Right ventricle myocardium inferior (tissue), 1 donor: ENCODE data around the gene ROR1. TPM values are rescaled to one million over a fixed set of nuclear protein-coding genes. Genes with fewer than 3 reads are reported as not detected.
"Not testable (repeated sequence)": the region's sequence is repeated elsewhere in the genome, so short reads cannot be mapped to it uniquely, and the experiment has no call there.

Experiments used
- ATAC-seq: fragments of 200-7000 bp; cut with Tn5 transposase; one replicate; pipeline ENCODE4 v1.9.1; 2020; ENCODE audit warnings: mild to moderate bottlenecking, moderate library complexity
- DNase-seq: peaks from one replicate; pipeline ENCODE4 v3.0.0; 2021; ENCODE audit errors: missing footprints
- intact Hi-C: fragments of 100-400 bp; cut with DNase I; formaldehyde crosslinking; loops from one replicate; pipeline ENCODE4 v1.11.0; 2022
- total RNA-seq: library from RNA; stranded (reverse); fragmentation: NEBNext Ultra II Directional; extraction: Animal tissue kit (Norgen Biotek cat#: 25700); gene quantifications from one replicate; pipeline ENCODE4 v1.2.1, GENCODE V29; 2021
- donor health status: DM: no; HTN: yes; CAD: no; lungs with severe emphysema.

Gene ROR1
- total RNA-seq, 1 donor from 2014 or later = 8.4 TPM

- intact Hi-C loops = no loop called here
- no peak for DNase-seq
- no peak for ATAC-seq
These were observed 291.8 kb downstream of the ROR1 start for GRCh38 chr1:64065571-64065970.

GRCh38 chr1:64072089-64072793, 298.4 kb downstream of the ROR1 start:
- intact Hi-C loops = no loop called here
- ATAC-seq = peak; percentile 29
- DNase-seq = no peak

- intact Hi-C loops = no loop called here
- DNase-seq = no peak
- peak; percentile 77 for ATAC-seq
These were observed 299.9 kb downstream of the ROR1 start for GRCh38 chr1:64073705-64074104.

GRCh38 chr1:64074767-64075166, 300.9 kb downstream of the ROR1 start:
- DNase-seq (no peak), ATAC-seq (no peak)
- intact Hi-C loops = no loop called here

GRCh38 chr1:64077281-64077940, 303.6 kb downstream of the ROR1 start:
- DNase-seq = no peak
- no peak for ATAC-seq
- intact Hi-C loops = no loop called here

GRCh38 chr1:64080941-64081562, 307.2 kb downstream of the ROR1 start:
- intact Hi-C loops = no loop called here
- DNase-seq = no peak
- no peak for ATAC-seq

- no peak for ATAC-seq
- DNase-seq = no peak
- intact Hi-C loops = no loop called here
These were observed 308.6 kb downstream of the ROR1 start for GRCh38 chr1:64082459-64082858.

- intact Hi-C loops = no loop called here
- no peak for DNase-seq
- no peak for ATAC-seq
These were observed 310.6 kb downstream of the ROR1 start for GRCh38 chr1:64084451-64084850.

- ATAC-seq = no peak
These were observed 314.0 kb downstream of the ROR1 start for GRCh38 chr1:64087768-64088167.

GRCh38 chr1:64090436-64090835, 316.6 kb downstream of the ROR1 start:
- ATAC-seq = no peak
- intact Hi-C loops = no loop called here
- DNase-seq = no peak

More at GRCh38 chr1:64087768-64088167, 314.0 kb downstream of the ROR1 start:
- no peak for DNase-seq
- intact Hi-C loops = no loop called here

GRCh38 chr1:64092851-64093371, 319.1 kb downstream of the ROR1 start:
- ATAC-seq (no peak), DNase-seq (no peak)
- intact Hi-C loops = no loop called here

- intact Hi-C loops = no loop called here
- ATAC-seq = no peak
- DNase-seq = no peak
These were observed 320.1 kb downstream of the ROR1 start for GRCh38 chr1:64093941-64094340.

GRCh38 chr1:64095832-64096231, 322.0 kb downstream of the ROR1 start:
- ATAC-seq = no peak
- intact Hi-C loops = no loop called here
- no peak for DNase-seq

- no peak for ATAC-seq
- no peak for DNase-seq
- intact Hi-C loops = no loop called here
These were observed 324.0 kb downstream of the ROR1 start for GRCh38 chr1:64097859-64098258.

- intact Hi-C loops = no loop called here
- peak; percentile 92 for ATAC-seq
These were observed 324.6 kb downstream of the ROR1 start for GRCh38 chr1:64098436-64098835.

GRCh38 chr1:64098846-64099582, 325.2 kb downstream of the ROR1 start:
- DNase-seq (no peak), ATAC-seq (peak; percentile 58)
- intact Hi-C loops = no loop called here

More at GRCh38 chr1:64098436-64098835, 324.6 kb downstream of the ROR1 start:
- DNase-seq = no peak

- no peak for ATAC-seq
- no peak for DNase-seq
- intact Hi-C loops = no loop called here
These were observed 327.0 kb downstream of the ROR1 start for GRCh38 chr1:64100791-64101190.

GRCh38 chr1:64104585-64104984, 330.8 kb downstream of the ROR1 start:
- DNase-seq, ATAC-seq, intact Hi-C loops: not testable (repeated sequence)

GRCh38 chr1:64107118-64107519, 333.3 kb downstream of the ROR1 start:
- intact Hi-C loops = no loop called here
- DNase-seq (no peak), ATAC-seq (no peak)
